COR-L47 (cell line): Measurements from ENCODE around the gene EIF4H.
"Not testable (repeated sequence)": the region's sequence is repeated elsewhere in the genome, so short reads cannot be mapped to it uniquely, and the experiment has no call there.

Experiments used
- DNase-seq: peaks from one replicate; lab custom pipeline; 2025; lab: John Stamatoyannopoulos, UW

The EIF4H gene

DNA sequence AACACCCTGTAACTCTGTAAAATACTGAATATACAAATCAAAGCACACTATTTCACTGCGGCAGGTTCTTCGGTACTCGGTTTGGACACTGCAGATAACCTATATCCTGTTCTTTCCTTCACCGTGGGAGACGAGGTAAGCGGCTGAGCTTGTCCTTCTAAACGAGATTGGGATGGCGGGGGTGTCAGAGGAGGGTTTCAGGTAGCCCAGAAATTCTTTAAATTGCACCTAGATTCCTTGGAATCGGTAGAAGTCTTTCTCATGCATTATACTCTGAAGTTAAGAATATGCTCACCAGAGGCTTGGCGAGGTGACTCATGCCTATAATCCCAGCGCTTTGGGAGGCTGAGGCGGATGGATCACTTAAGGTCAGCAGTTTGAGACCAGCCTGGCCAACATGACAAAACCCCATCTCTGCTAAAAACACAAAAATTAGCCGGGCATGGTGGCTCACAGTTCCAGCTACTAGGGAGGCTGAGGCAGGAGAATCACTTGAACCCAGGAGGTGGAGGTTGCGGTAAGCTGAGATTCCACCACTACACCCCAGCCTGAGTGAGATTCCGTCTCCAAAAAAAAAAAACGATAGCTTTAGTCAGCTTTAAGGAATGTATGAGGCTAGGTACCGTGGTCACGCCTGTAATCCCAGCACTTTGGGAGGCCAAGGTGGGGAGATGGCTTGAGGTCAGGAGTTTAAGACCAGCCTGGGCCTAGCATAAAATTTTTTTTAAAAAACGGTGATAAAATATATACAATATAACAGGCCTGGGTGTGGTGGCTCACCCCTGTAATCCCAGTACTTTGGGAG, 25.6 kb downstream of the EIF4H start:
- DNase-seq, result no peak

- DNase-seq, result peak; percentile 5
Observed at GRCh38 chr7:74202841-74203556, 28.8 kb downstream of the EIF4H start.

- no peak for DNase-seq
Observed at GRCh38 chr7:74203956-74204618, 29.9 kb downstream of the EIF4H start.

DNA sequence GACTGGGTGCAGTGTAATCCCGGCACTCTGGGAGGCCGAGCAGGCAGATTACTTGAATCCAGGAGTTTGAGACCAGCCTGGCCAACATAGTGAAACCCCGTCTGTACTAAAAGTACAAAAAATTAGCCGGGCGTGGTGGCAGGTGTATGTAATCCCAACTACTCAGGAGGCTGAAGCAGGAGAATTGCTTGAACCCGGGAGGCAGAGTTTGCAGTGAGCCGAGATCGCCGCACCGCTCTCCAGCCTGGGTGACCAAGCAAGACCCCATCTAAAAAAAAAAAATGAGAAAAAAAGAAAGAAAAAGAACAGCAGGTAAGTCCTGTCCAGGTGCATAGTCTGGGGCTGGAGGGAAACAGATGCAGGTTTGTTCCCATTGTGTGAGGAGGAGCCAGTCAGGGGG, 31.9 kb downstream of the EIF4H start:
- not testable (repeated sequence) for DNase-seq

DNA sequence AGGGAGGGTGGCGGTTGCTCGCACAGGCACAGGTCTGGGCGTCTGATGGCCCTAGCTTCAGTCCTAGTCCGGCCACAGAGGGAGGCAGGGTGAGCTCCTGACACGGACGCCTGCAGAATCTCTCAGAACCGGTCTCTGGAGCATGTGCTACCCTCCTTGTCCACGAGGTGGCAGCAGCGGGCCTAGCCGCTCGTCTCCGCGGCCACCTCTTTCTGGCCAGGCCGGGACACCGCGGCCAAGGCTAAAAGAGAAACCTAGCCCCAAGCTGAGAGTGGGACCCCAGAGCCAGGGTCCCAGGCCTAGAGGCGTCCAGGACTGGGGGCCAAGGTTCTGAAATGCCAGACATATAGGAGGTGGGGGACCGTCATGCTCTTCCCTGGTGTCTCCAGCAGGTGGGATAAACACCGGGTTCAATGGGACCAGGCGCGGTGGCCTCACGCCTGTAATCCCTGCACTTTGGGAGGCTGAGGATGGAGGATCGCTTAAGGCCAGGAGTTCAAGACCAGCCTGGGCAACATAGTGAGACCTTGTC, 32.5 kb downstream of the EIF4H start:
- DNase-seq, result peak; percentile 43

- no peak for DNase-seq
Observed at GRCh38 chr7:74207586-74207985, 33.4 kb downstream of the EIF4H start.

DNA sequence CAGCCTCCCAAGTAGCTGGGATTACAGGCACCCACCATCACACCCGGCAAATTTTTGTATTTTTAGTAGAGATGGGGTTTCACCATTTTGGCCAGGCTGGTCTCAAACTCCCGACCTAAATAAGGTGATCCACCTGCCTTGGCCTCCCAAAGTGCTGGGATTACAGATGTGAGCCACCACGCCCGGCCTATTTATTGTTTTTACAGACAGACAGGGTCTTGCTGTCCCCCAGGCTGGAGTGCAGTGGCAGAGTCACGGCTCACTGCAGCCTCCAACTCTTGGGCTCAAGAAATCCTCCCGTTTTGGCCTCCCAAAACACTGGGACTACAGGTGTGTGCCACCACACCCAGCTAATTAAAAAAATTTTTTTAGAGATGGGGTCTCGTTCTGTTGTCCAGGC, 34.1 kb downstream of the EIF4H start:
- DNase-seq, result not testable (repeated sequence)

DNA sequence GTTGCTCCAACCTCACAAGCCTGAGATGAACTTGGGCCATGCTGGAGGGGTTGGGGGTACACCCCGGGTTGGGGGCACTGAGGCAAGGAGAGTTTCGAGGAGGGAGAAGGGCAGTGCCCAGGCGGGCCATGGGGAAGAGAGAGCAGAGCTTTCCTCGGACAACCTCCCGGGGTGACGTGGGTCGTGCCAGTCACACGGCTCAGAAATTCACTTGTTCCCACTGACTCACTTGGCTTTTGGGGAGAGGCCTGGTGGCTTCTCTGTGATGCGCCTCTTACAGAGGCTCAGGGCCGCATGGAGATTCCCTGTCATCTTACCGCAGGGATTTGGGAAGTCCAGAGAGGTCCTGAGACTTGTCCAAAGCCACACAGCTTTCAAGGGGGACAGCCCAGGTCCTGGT, 38.5 kb downstream of the EIF4H start:
- DNase-seq, result no peak

GRCh38 chr7:74214816-74215630, 40.9 kb downstream of the EIF4H start:
- DNase-seq, result no peak

- DNase-seq, result no peak
Observed at GRCh38 chr7:74215921-74216320, 41.8 kb downstream of the EIF4H start.

DNA sequence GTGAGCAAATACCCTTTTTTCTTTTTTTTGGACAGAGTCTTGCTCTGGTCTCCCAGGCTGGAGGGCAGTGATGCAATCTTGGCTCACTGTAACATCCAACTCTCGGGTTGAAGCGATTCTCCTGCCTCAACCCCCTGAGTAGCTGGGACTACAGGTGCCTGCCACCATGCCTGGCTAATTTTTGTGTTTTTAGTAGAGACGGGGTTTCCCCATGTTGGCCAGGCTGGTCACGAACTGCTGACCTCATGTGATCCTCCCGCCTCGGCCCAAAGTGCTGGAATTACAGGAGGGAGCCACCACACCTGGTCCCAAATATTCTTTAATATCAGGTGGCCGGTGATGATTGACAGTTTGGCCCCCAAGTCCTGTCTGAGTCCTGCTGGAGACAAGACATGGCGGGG, 42.2 kb downstream of the EIF4H start:
- no peak for DNase-seq

- no peak for DNase-seq
Observed at GRCh38 chr7:74217455-74218342, 43.5 kb downstream of the EIF4H start.

GRCh38 chr7:74218343-74218698, 44.2 kb downstream of the EIF4H start:
- DNase-seq, result no peak

DNA sequence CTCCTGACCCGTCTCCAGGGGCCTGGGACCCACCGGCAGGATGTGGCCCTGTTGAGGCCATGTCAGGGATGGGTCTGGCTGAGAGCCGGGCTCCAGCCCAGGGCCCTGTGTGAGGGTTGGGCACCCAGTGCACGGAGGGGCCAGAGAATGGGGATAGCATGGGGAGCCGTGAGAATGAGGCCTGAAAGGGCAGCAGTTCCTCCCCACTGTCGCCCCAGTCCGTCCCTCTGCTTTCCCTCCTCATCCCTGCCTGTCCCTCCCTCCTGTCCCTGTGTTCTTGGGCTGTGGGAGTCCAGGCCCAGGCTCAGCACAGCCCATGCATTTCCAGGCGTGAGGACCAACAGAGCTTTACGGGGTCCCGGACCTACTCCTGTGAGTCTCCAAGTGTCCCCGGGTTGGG, 45.3 kb downstream of the EIF4H start:
- no peak for DNase-seq

- no peak for DNase-seq
Observed at GRCh38 chr7:74220229-74220628, 46.1 kb downstream of the EIF4H start.

- DNase-seq, result no peak
Observed at GRCh38 chr7:74221713-74222112, 47.6 kb downstream of the EIF4H start.

GRCh38 chr7:74222851-74223710, 48.9 kb downstream of the EIF4H start:
- no peak for DNase-seq

GRCh38 chr7:74223711-74224510, 49.8 kb downstream of the EIF4H start:
- peak; percentile 10 for DNase-seq

DNA sequence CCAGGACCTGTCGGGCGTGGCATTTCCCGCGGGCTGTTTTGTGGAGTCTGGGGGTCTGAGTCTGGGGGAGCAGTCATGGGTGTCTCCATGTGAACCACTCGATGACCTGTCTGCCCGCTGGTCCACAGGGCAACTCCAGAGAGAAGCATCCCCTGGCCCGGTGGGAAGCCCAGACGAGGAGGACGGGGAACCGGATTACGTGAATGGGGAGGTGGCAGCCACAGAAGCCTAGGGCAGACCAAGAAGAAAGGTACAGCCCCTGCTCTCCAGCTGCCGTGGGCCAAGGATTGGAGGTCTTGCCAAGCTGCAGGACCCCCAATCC, 50.3 kb downstream of the EIF4H start:
- DNase-seq, result no peak
